Hematopoietic multipotent progenitor cell treated with erythropoietin and hydrocortisone succinate and interleukin-3 and kit ligand, for 6 days (in vitro differentiated cells): ENCODE data around the gene CHAMP1.
"Not testable (repeated sequence)": the region's sequence is repeated elsewhere in the genome, so short reads cannot be mapped to it uniquely, and the experiment has no call there.

Experiments
- DNase-seq: peaks from one replicate; pipeline ENCODE4 v3.0.0-alpha.2; 2015

CHAMP1 gene

GRCh38 chr13:114338959-114339358 lies 24.7 kb downstream of the CHAMP1 start:
- DNase-seq, result no peak

- DNase-seq, result peak; percentile 86
Measured at GRCh38 chr13:114339857-114340534, 25.7 kb downstream of the CHAMP1 start.

- no peak for DNase-seq
Measured at GRCh38 chr13:114341003-114341777, 26.9 kb downstream of the CHAMP1 start.

- DNase-seq, result not testable (repeated sequence)
Measured at GRCh38 chr13:114347256-114347655, 33.0 kb downstream of the CHAMP1 start.

GRCh38 chr13:114352763-114353162 lies 38.5 kb downstream of the CHAMP1 start:
- peak; percentile 39 for DNase-seq

- DNase-seq, result not testable (repeated sequence)
Measured at GRCh38 chr13:114353382-114353781, 39.1 kb downstream of the CHAMP1 start.
